ENCODE data around the gene EHMT1.

- no peak for TF ChIP-seq CTCF (IDR thresholded peaks at IDR 0.05)
- TF ChIP-seq POLR2A (IDR thresholded peaks at IDR 0.05) = no peak
Observed at GRCh38 chr9:137708590-137709284, 89.9 kb downstream of the EHMT1 start.

All from Peyer's patch (tissue), 4 donors.